Chondrocyte (in vitro differentiated cells): ENCODE measurements around the gene ARMC5. TPM values are rescaled to one million over a fixed set of nuclear protein-coding genes. Genes with fewer than 3 reads are reported as not detected.
A peak's percentile ranks its signal among the peaks of the same experiment; 100 is the strongest.

Source experiments
- DNase-seq: peaks from one replicate; pipeline ENCODE4 v3.0.0; 2021; ENCODE audit warnings: mixed read lengths, low spot score
- H3K27ac Mint-ChIP-seq: one replicate; pipeline ENCODE4 v1.8.0; 2021; ENCODE audit warnings: mild to moderate bottlenecking, moderate library complexity, mixed read lengths; ENCODE audit not compliant: unreplicated experiment
- H3K27me3 Mint-ChIP-seq: 2 replicates; pipeline ENCODE4 v1.8.0; 2021; ENCODE audit warnings: low read depth, mixed read lengths
- H3K36me3 Mint-ChIP-seq: 2 replicates; pipeline ENCODE4 v1.8.0; 2021; ENCODE audit warnings: low read depth, mixed read lengths
- H3K4me1 Mint-ChIP-seq: 2 replicates; pipeline ENCODE4 v1.8.0; 2021; ENCODE audit warnings: low read depth, mild to moderate bottlenecking, mixed read lengths
- H3K4me3 Mint-ChIP-seq: one replicate; pipeline ENCODE4 v1.8.0; 2021; ENCODE audit warnings: mild to moderate bottlenecking, moderate library complexity, mixed read lengths; ENCODE audit not compliant: unreplicated experiment
- H3K9me3 Mint-ChIP-seq: 2 replicates; pipeline ENCODE4 v1.8.0; 2021; ENCODE audit warnings: low read depth, mixed read lengths
- total RNA-seq: library from RNA; stranded (reverse); gene quantifications from 3 replicates; pipeline ENCODE4 v1.2.1, GENCODE V29; 2021
- TF ChIP-seq, protein P1 (sequence below): fragments of 200-600 bp; sonication (generic); IDR thresholded peaks from 2 replicates; pipeline ENCODE4 v1.5.0; 2021; ENCODE audit warnings: antibody characterized with exemption, mild to moderate bottlenecking, moderate library complexity

Gene ARMC5
- total RNA-seq, 1 donor from 2014 or later = 12.2 TPM

DNA sequence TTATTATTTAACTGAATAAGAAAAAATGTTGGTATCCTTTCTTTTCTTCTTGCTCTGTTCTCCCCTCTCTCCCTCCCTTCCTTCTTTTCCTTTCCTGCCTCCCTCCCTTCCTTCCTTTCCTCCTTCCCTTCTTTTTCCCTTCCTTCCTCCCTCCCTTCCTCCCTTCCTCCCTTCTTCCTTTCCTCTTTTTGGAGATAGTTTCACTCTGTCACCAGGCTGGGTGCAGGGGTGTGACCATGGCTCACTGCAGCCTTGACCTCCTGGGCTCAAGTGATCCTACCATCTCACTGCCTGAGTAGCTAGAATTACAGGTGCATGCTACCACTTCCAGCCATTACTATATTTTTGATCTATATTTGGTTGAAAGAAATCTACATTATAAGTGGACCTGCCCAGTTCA lies 54.6 kb downstream of the ARMC5 start:
- no peaks in the 10 kb centered on the region for H3K36me3 Mint-ChIP-seq
- H3K4me3 Mint-ChIP-seq = no peak overlapping the region
- no peak for DNase-seq
- peaks cover 10% of the 10 kb centered on the region for H3K4me1 Mint-ChIP-seq
- H3K27me3 Mint-ChIP-seq = peaks cover 17% of the 10 kb centered on the region
- H3K9me3 Mint-ChIP-seq = peaks cover 7% of the 10 kb centered on the region
- H3K27ac Mint-ChIP-seq = peak overlapping the region; percentile 51
- TF ChIP-seq, protein P1, sequence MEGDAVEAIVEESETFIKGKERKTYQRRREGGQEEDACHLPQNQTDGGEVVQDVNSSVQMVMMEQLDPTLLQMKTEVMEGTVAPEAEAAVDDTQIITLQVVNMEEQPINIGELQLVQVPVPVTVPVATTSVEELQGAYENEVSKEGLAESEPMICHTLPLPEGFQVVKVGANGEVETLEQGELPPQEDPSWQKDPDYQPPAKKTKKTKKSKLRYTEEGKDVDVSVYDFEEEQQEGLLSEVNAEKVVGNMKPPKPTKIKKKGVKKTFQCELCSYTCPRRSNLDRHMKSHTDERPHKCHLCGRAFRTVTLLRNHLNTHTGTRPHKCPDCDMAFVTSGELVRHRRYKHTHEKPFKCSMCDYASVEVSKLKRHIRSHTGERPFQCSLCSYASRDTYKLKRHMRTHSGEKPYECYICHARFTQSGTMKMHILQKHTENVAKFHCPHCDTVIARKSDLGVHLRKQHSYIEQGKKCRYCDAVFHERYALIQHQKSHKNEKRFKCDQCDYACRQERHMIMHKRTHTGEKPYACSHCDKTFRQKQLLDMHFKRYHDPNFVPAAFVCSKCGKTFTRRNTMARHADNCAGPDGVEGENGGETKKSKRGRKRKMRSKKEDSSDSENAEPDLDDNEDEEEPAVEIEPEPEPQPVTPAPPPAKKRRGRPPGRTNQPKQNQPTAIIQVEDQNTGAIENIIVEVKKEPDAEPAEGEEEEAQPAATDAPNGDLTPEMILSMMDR = no peak

Other genes with a start within 250 kb of the ARMC5 start
- not detected in 3 replicates for gene TRIM72, start 245.4 kb upstream of the ARMC5 start, total RNA-seq
- not detected in 3 replicates for gene PYDC1, start 242.4 kb upstream of the ARMC5 start, total RNA-seq
- gene ITGAM, start 199.5 kb upstream of the ARMC5 start, total RNA-seq = not detected in 3 replicates
- not detected in 3 replicates for gene ITGAX, start 104.3 kb upstream of the ARMC5 start, total RNA-seq
- not detected in 3 replicates for gene ITGAD, start 66.2 kb upstream of the ARMC5 start, total RNA-seq
- not detected in 3 replicates for gene COX6A2, start 31.1 kb upstream of the ARMC5 start, total RNA-seq
- gene ZNF843, start 16.7 kb upstream of the ARMC5 start, total RNA-seq = 2.3 to 3.7 TPM (median 2.8 TPM) in 3 replicates
- gene TGFB1I1, start 12.7 kb downstream of the ARMC5 start, total RNA-seq = 124 to 224 TPM (median 221 TPM) in 3 replicates
- gene SLC5A2, start 23.6 kb downstream of the ARMC5 start, total RNA-seq = not detected in 3 replicates
- 52.7 to 67.5 TPM (median 58.3 TPM) in 3 replicates for gene RUSF1, start 48.9 kb downstream of the ARMC5 start, total RNA-seq
- not detected in 3 replicates for gene AHSP, start 68.4 kb downstream of the ARMC5 start, total RNA-seq